SK-N-SH (cell line): ENCODE data around the gene TLR2. TPM values are rescaled to one million over a fixed set of nuclear protein-coding genes. Genes with fewer than 3 reads are reported as not detected.

Experiments used
- CTCF ChIA-PET: fragments of 300-600, 350-600 bp; formaldehyde crosslinking; extraction: SDS; loops from one replicate; lab custom pipeline; 2021; lab: Yijun Ruan, JAX
- POLR2A ChIA-PET: fragments of 350-600 bp; sonication (Branson Sonifier 250); formaldehyde crosslinking; extraction: SDS; loops from one replicate; lab custom pipeline; 2020; ENCODE audit warnings: antibody characterized with exemption, inconsistent platforms; lab: Yijun Ruan, JAX
- DNase-seq: peaks from one replicate; pipeline ENCODE4 v3.0.0; 2012
- H2AFZ ChIP-seq: fragments of 200-600 bp; sonication (generic); 2 replicates; pipeline ENCODE4 v1.8.1; 2016; ENCODE audit warnings: antibody characterized with exemption, mild to moderate bottlenecking, low read depth
- H3F3A ChIP-seq: fragments of 200-600 bp; sonication (generic); replicated peaks from 2 replicates; pipeline ENCODE3; 2016; ENCODE audit warnings: antibody characterized with exemption, mild to moderate bottlenecking; ENCODE audit not compliant: insufficient read depth
- H3K27ac ChIP-seq, 2 experiments: fragments of 200-500 bp in 1 of 2; fragments of 200-600 bp in 1 of 2; sonication (Bioruptor generic) in 1 of 2; sonication (generic), shearing (Covaris generic) in 1 of 2; 2 replicates each; pipeline versions ENCODE4 v1.5.1 to v1.6.1; 2014 to 2016; ENCODE audit warnings: low read depth in 2 of 2, inconsistent platforms in 1 of 2, low read length in 1 of 2, mild to moderate bottlenecking in 1 of 2, mixed read lengths in 1 of 2
- H3K27me3 ChIP-seq: fragments of 200-600 bp; sonication (generic), shearing (Covaris generic); 2 replicates; pipeline ENCODE4 v1.6.1; 2016; ENCODE audit warnings: mixed run types; ENCODE audit not compliant: insufficient read depth
- H3K36me3 ChIP-seq, 2 experiments: fragments of 200-500 bp in 1 of 2; fragments of 200-600 bp in 1 of 2; sonication (Bioruptor generic) in 1 of 2; sonication (generic) in 1 of 2; replicated peaks in 1 of 2; 2 replicates each; pipeline versions ENCODE3 to v1.5.1; 2014 to 2016; ENCODE audit warnings: low read length in 1 of 2, mild to moderate bottlenecking in 1 of 2; ENCODE audit not compliant: insufficient read depth in 2 of 2, control insufficient read depth in 1 of 2
- H3K4me1 ChIP-seq, 2 experiments: fragments of 200-500 bp in 1 of 2; fragments of 200-600 bp in 1 of 2; sonication (Bioruptor generic) in 1 of 2; sonication (generic), shearing (Covaris generic) in 1 of 2; 2 replicates each; pipeline versions ENCODE4 v1.5.1 to v1.6.1; 2014 to 2016; ENCODE audit warnings: low read depth in 1 of 2, low read length in 1 of 2, mixed run types in 1 of 2; ENCODE audit not compliant: insufficient read depth in 2 of 2, control insufficient read depth in 1 of 2
- H3K4me2 ChIP-seq: fragments of 200-600 bp; sonication (generic), shearing (Covaris generic); 2 replicates; pipeline ENCODE4 v1.6.1; 2017; ENCODE audit warnings: mixed run types
- H3K4me3 ChIP-seq, 2 experiments: fragments of 200-500 bp in 1 of 2; fragments of 200-600 bp in 1 of 2; sonication (Bioruptor generic) in 1 of 2; sonication (generic), shearing (Covaris generic) in 1 of 2; 2 replicates each; pipeline versions ENCODE4 v1.5.1 to v1.8.1; 2014 to 2016; ENCODE audit warnings: low read depth in 2 of 2, inconsistent platforms in 1 of 2, low read length in 1 of 2, mild to moderate bottlenecking in 1 of 2, mixed read lengths in 1 of 2, moderate library complexity in 1 of 2
- H3K79me2 ChIP-seq: fragments of 200-600 bp; sonication (generic); 2 replicates; pipeline ENCODE4 v1.8.1; 2017; ENCODE audit warnings: mild to moderate bottlenecking; ENCODE audit not compliant: insufficient read depth
- H3K9ac ChIP-seq: fragments of 200-600 bp; sonication (generic); 2 replicates; pipeline ENCODE4 v1.6.1; 2017; ENCODE audit warnings: mixed run types
- H3K9me2 ChIP-seq: fragments of 200-600 bp; sonication (generic); 2 replicates; pipeline ENCODE4 v1.6.1; 2017; ENCODE audit warnings: mixed run types
- H3K9me3 ChIP-seq: fragments of 200-600 bp; sonication (generic); 2 replicates; pipeline ENCODE4 v1.6.1; 2017; ENCODE audit warnings: mixed run types, mild to moderate bottlenecking, moderate library complexity
- H4K20me1 ChIP-seq: fragments of 200-600 bp; sonication (generic); 2 replicates; pipeline ENCODE4 v1.6.1; 2017; ENCODE audit warnings: mild to moderate bottlenecking, mixed run types; ENCODE audit not compliant: insufficient read depth
- CHD2 ChIP-seq: fragments of 150-350 bp; IDR thresholded peaks from 2 replicates; pipeline ENCODE4 v1.6.1; 2018; ENCODE audit warnings: low read length; ENCODE audit not compliant: partially characterized antibody
- EP300 ChIP-seq, 2 experiments: IDR thresholded peaks; 2 replicates each; pipeline versions ENCODE4 v1.4.0 to v1.6.1; 2012; ENCODE audit warnings: borderline replicate concordance in 1 of 2, low read depth in 1 of 2, low read length in 1 of 2
- EZH2phosphoT487 ChIP-seq: fragments of 200-600 bp; sonication (generic); IDR thresholded peaks from 2 replicates; pipeline ENCODE4 v1.6.1; 2017; ENCODE audit warnings: low read depth, mixed run types, mild to moderate bottlenecking, antibody characterized with exemption, moderate library complexity, borderline replicate concordance
- FOSL2 ChIP-seq: IDR thresholded peaks from 2 replicates; pipeline ENCODE4 v1.4.0; 2012; ENCODE audit warnings: low read depth, mild to moderate bottlenecking, moderate library complexity, borderline replicate concordance
- GABPA ChIP-seq: IDR thresholded peaks from 2 replicates; pipeline ENCODE4 v1.4.0; 2012; ENCODE audit warnings: low read depth, mild to moderate bottlenecking
- JUND ChIP-seq: IDR thresholded peaks from 2 replicates; pipeline ENCODE4 v1.4.0; 2012
- MAX ChIP-seq: IDR thresholded peaks from 2 replicates; pipeline ENCODE4 v1.4.0; 2012; ENCODE audit warnings: low read depth
- MXI1 ChIP-seq: IDR thresholded peaks from 2 replicates; pipeline ENCODE4 v1.6.1; 2012; ENCODE audit warnings: mild to moderate bottlenecking, low read depth, low read length, improper control_type of control experiment
- NFIC ChIP-seq: IDR thresholded peaks from 2 replicates; pipeline ENCODE4 v1.4.0; 2012; ENCODE audit warnings: borderline replicate concordance
- NRF1 ChIP-seq: IDR thresholded peaks from 2 replicates; pipeline ENCODE4 v1.6.1; 2012; ENCODE audit warnings: low read depth, mild to moderate bottlenecking, low read length
- PBX3 ChIP-seq: IDR thresholded peaks from 2 replicates; pipeline ENCODE4; 2012
- POLR2AphosphoS5 ChIP-seq: IDR thresholded peaks from 2 replicates; pipeline ENCODE4 v1.6.1; 2012; ENCODE audit warnings: low read depth, low read length
- RCOR1 ChIP-seq: fragments of 150-350 bp; IDR thresholded peaks from 2 replicates; pipeline ENCODE4 v1.6.1; 2017; ENCODE audit warnings: antibody characterized with exemption, low read length
- RXRA ChIP-seq: IDR thresholded peaks from 2 replicates; pipeline ENCODE4 v1.4.0; 2012; ENCODE audit warnings: low read depth, mild to moderate bottlenecking, borderline replicate concordance
- SIN3A ChIP-seq: IDR thresholded peaks from 2 replicates; pipeline ENCODE4 v1.6.1; 2012; ENCODE audit warnings: low read depth, mild to moderate bottlenecking, low read length, moderate library complexity, borderline replicate concordance
- SMC3 ChIP-seq: IDR thresholded peaks from 2 replicates; pipeline ENCODE4 v1.6.1; 2012; ENCODE audit warnings: low read depth, low read length, improper control_type of control experiment
- TCF12 ChIP-seq: IDR thresholded peaks from 2 replicates; pipeline ENCODE4 v1.4.0; 2012
- USF1 ChIP-seq: IDR thresholded peaks from 2 replicates; pipeline ENCODE4 v1.4.0; 2012; ENCODE audit warnings: low read depth, borderline replicate concordance
- USF2 ChIP-seq: fragments of 150-350 bp; IDR thresholded peaks from 2 replicates; pipeline ENCODE4 v1.6.1; 2017; ENCODE audit warnings: antibody characterized with exemption, low read length, low read depth, borderline replicate concordance
- YY1 ChIP-seq: IDR thresholded peaks from 2 replicates; pipeline ENCODE4 v1.4.0; 2012; ENCODE audit warnings: low read depth, mild to moderate bottlenecking
- WGBS: methylation state at CpG from one replicate; pipeline ENCODE4 v1.1.6; 2017; ENCODE audit warnings: low lambda C conversion rate; 5-methylcytosine and 5-hydroxymethylcytosine counted together
- polyA plus RNA-seq, 3 experiments: library from polyadenylated mRNA; depleted of rRNA; stranded (reverse); fragments of >200 nt; gene quantifications; 2 replicates each; pipeline ENCODE4 v1.2.3, GENCODE V29; 2012

TLR2 gene
- polyA plus RNA-seq, 1 of the 3 experiments (the other 2 are of a cell fraction), result 0.18 TPM

GRCh38 chr4:153637201-153637600 is 46.9 kb upstream of the TLR2 start (continued):
- TF ChIP-seq USF1 (no peak), EZH2phosphoT487 (no peak)

GRCh38 chr4:153638011-153638410 is 46.1 kb upstream of the TLR2 start:
- Histone ChIP-seq H3K4me3 (no peak overlapping the region), H3K9ac (no peak overlapping the region), H3K27ac (no peak overlapping the region), H3K9me2 (no peaks in the 10 kb centered on the region), H4K20me1 (no peaks in the 10 kb centered on the region), H3F3A (no peaks in the 10 kb centered on the region), H3K4me1 (no peaks in the 10 kb centered on the region), H2AFZ (no peak overlapping the region), H3K36me3 (peaks cover 14 to 19% of the 10 kb centered on the region in 2 experiments), H3K4me2 (no peak overlapping the region), H3K79me2 (no peaks in the 10 kb centered on the region), H3K27me3 (no peaks in the 10 kb centered on the region), H3K9me3 (no peaks in the 10 kb centered on the region)
- no peak for TF ChIP-seq NRF1
- TF ChIP-seq CHD2, result no peak
- TF ChIP-seq RXRA, result no peak
- TF ChIP-seq FOSL2, result no peak
- no peak for TF ChIP-seq MAX
- no peak for TF ChIP-seq USF2
- TF ChIP-seq POLR2AphosphoS5, result no peak
- TF ChIP-seq MXI1, result no peak
- TF ChIP-seq NFIC, result no peak
- no peak for TF ChIP-seq PBX3
- TF ChIP-seq YY1, result no peak
- no peak for TF ChIP-seq USF1
- no peak for TF ChIP-seq TCF12
- TF ChIP-seq RCOR1, result no peak
- no peak for TF ChIP-seq EP300 (IDR thresholded peaks at IDR 0.05; ENCODE audit: borderline replicate concordance in 1 of 2, low read depth in 1 of 2, low read length in 1 of 2)
- TF ChIP-seq SIN3A, result no peak
- TF ChIP-seq GABPA, result no peak
- no peak for TF ChIP-seq JUND
- no peak for TF ChIP-seq SMC3
- TF ChIP-seq EZH2phosphoT487, result no peak
- DNase-seq, result no peak
- 96% methylated on average over 8 of the region's 8 CpGs for WGBS
- CTCF ChIA-PET, result interaction anchor here (1.1 kb wide), 1 partner anchor 20 kb away, joined by 3 read pairs; no protein-coding TSS in a partner anchor
- POLR2A ChIA-PET, result no interaction called here
